Measurements from ENCODE around the gene DLK2.
A peak's percentile ranks its signal among the peaks of the same experiment; 100 is the strongest.
"Not testable (repeated sequence)": the region's sequence is repeated elsewhere in the genome, so short reads cannot be mapped to it uniquely, and the experiment has no call there.

DLK2 gene

GRCh38 chr6:43481591-43482236, 26.4 kb upstream of the DLK2 start:
- DNase-seq (ENCODE audit: low spot score): no peak

- no peak for DNase-seq (ENCODE audit: low spot score)
Observed at GRCh38 chr6:43481075-43481474, 25.7 kb upstream of the DLK2 start.

- DNase-seq (ENCODE audit: low spot score): no peak
Observed at GRCh38 chr6:43478008-43478372, 22.6 kb upstream of the DLK2 start.

GRCh38 chr6:43477235-43478007, 22.1 kb upstream of the DLK2 start, which contains the start of gene TJAP1:
TSS of gene TJAP1 (plus strand) at chr6:43477570. CDS start at chr6:43499002, 21,432 bp downstream.
- peak; percentile 93 for DNase-seq (ENCODE audit: low spot score)

- no peak for DNase-seq (ENCODE audit: low spot score)
Observed at GRCh38 chr6:43476746-43477145, 21.4 kb upstream of the DLK2 start.

GRCh38 chr6:43475516-43475915, 20.2 kb upstream of the DLK2 start:
- no peak for DNase-seq (ENCODE audit: low spot score)

- DNase-seq (ENCODE audit: low spot score): no peak
Observed at GRCh38 chr6:43472515-43472914, 17.2 kb upstream of the DLK2 start.

GRCh38 chr6:43471399-43471798, 16.1 kb upstream of the DLK2 start:
- no peak for DNase-seq (ENCODE audit: low spot score)

GRCh38 chr6:43469947-43470346, 14.6 kb upstream of the DLK2 start:
- no peak for DNase-seq (ENCODE audit: low spot score)

- no peak for DNase-seq (ENCODE audit: low spot score)
Observed at GRCh38 chr6:43468748-43469681, 13.7 kb upstream of the DLK2 start.

- no peak for DNase-seq (ENCODE audit: low spot score)
Observed at GRCh38 chr6:43468240-43468639, 12.9 kb upstream of the DLK2 start.

- no peak for DNase-seq (ENCODE audit: low spot score)
Observed at GRCh38 chr6:43467752-43468151, 12.4 kb upstream of the DLK2 start.

GRCh38 chr6:43467265-43467664, 11.9 kb upstream of the DLK2 start:
- not testable (repeated sequence) for DNase-seq (ENCODE audit: low spot score)

GRCh38 chr6:43465948-43466347, 10.6 kb upstream of the DLK2 start:
- no peak for DNase-seq (ENCODE audit: low spot score)

GRCh38 chr6:43464337-43464736, 9.0 kb upstream of the DLK2 start:
- DNase-seq (ENCODE audit: low spot score): no peak

- DNase-seq (ENCODE audit: low spot score): no peak
Observed at GRCh38 chr6:43461936-43462335, 6.6 kb upstream of the DLK2 start.

- no peak for DNase-seq (ENCODE audit: low spot score)
Observed at GRCh38 chr6:43460032-43460431, 4.7 kb upstream of the DLK2 start.

GRCh38 chr6:43459535-43459934, 4.2 kb upstream of the DLK2 start:
- no peak for DNase-seq (ENCODE audit: low spot score)

GRCh38 chr6:43458154-43458553, 2.8 kb upstream of the DLK2 start:
- not testable (repeated sequence) for DNase-seq (ENCODE audit: low spot score)

- no peak for DNase-seq (ENCODE audit: low spot score)
Observed at GRCh38 chr6:43457643-43458042, 2.3 kb upstream of the DLK2 start.

- DNase-seq (ENCODE audit: low spot score): no peak
Observed at GRCh38 chr6:43454696-43455530, 435 bp downstream of the DLK2 start.

- peak; percentile 73 for DNase-seq (ENCODE audit: low spot score)
Observed at GRCh38 chr6:43454290-43454695, 1.1 kb downstream of the DLK2 start.

Data from COLO829 (cell line).